ENCODE data around the gene BSND. TPM values are rescaled to one million over a fixed set of nuclear protein-coding genes. Genes with fewer than 3 reads are reported as not detected.

The BSND gene
- total and polyA plus RNA-seq, 9 of the 15 experiments (the other 6 are each of a cell fraction or from before 2014, with no cell fraction given), result not detected

GRCh38 chr1:55021942-55022546, 23.3 kb downstream of the BSND start:
- no peaks in the 10 kb centered on the region for H3K9me3 ChIP-seq (replicated peaks; ENCODE audit: control insufficient read depth, insufficient read depth, low read depth, low read length)
- WGBS (ENCODE audit: insufficient coverage, low coverage, missing lambda C conversion rate), result 34% methylated on average over 14 of the region's 15 CpGs
- FAIRE-seq (peak; percentile 80), DNase-seq (ENCODE audit: extremely low read depth in 1 of 4, low spot score in 3 of 4) (peak; percentile 84 to 92 (median 88)), ATAC-seq (peak; percentile 100)
- peaks cover 3 to 13% of the 10 kb centered on the region in 2 experiments; a peak in 3 of 5 replicates for H3K27me3 ChIP-seq (ENCODE audit: control insufficient read depth in 2 of 2, insufficient read depth in 2 of 2, low read length in 2 of 2)
- no peak overlapping the region for H3K4me3 ChIP-seq
- ChIA-PET POLR2A (interaction anchor here (0.6 to 0.9 kb wide), 5 partner anchors 16 to 153 kb away, joined by 3 to 4 read pairs (median 4); no protein-coding TSS in a partner anchor), CTCF (ENCODE audit: low intra/inter-chr PET ratio) (interaction anchor here (0.7 to 1.9 kb wide), 3 partner anchors 70 to 77 kb away, joined by 4 to 7 read pairs (median 5); no protein-coding TSS in a partner anchor)
- peak overlapping the region; percentile 96 for H2AFZ ChIP-seq (ENCODE audit: low read depth, low read length)
- BruUV-seq (replicated peaks), result no TSS peak
- no peaks in the 10 kb centered on the region for H3K9me1 ChIP-seq (ENCODE audit: control insufficient read depth, insufficient read depth, low read length)
- peak overlapping the region; percentile 54; the same call in 1 of the 3 replicates for H3K27ac ChIP-seq (ENCODE audit: extremely low read depth, low read depth, low read length)
- no peaks in the 10 kb centered on the region for H4K20me1 ChIP-seq (replicated peaks; ENCODE audit: control insufficient read depth, insufficient read depth, low read length)
- intact Hi-C loops (cut with micrococcal nuclease), result loop anchor here (1.0 kb wide), 3 partner anchors 26 to 77 kb away; no protein-coding TSS in a partner anchor
- H3K4me2 ChIP-seq (ENCODE audit: insufficient read depth, low read length), result no peak overlapping the region
- H3K9ac ChIP-seq (ENCODE audit: insufficient read depth in 1 of 2, low read depth in 2 of 2, low read length in 2 of 2), result peak overlapping the region; percentile 21 to 75; a peak in 1 of 4 replicates
- H3K79me2 ChIP-seq (ENCODE audit: control insufficient read depth, insufficient read depth, low read length), result no peaks in the 10 kb centered on the region
- peaks cover 3 to 11% of the 10 kb centered on the region in 2 experiments; a peak in 4 of 5 replicates for H3K4me1 ChIP-seq (replicated peaks in 1 of 2; ENCODE audit: control insufficient read depth in 2 of 2, insufficient read depth in 2 of 2, low read length in 2 of 2)
- no peaks in the 10 kb centered on the region; the same call in 2 of the 3 replicates for H3K36me3 ChIP-seq (ENCODE audit: control insufficient read depth, insufficient read depth, low read length)
- in situ Hi-C loops (cut with MboI), result no loop called here
- no peak for TF ChIP-seq ZBED1 (IDR thresholded peaks at IDR 0.05)
- no peak for TF ChIP-seq ZNF431 (CRISPR knock-in tag; IDR thresholded peaks at IDR 0.05)
- TF ChIP-seq TRIM24 (IDR thresholded peaks at IDR 0.05), result no peak
- TF ChIP-seq HDAC6 (IDR thresholded peaks at IDR 0.05; ENCODE audit: low read depth, low read length), result no peak
- TF ChIP-seq MCM5 (IDR thresholded peaks at IDR 0.05; ENCODE audit: low read depth), result no peak
- TF ChIP-seq NRF1 (conservative IDR thresholded peaks at IDR 0.05 in 1 of 2, IDR thresholded peaks at IDR 0.05 in 1 of 2), result peak in 1 of 2 experiments; percentile 23; a peak in 1 of 4 replicates
- TF ChIP-seq ZKSCAN8 (CRISPR knock-in tag; IDR thresholded peaks at IDR 0.05), result no peak
- no peak for TF ChIP-seq ZNF57 (CRISPR knock-in tag; IDR thresholded peaks at IDR 0.05)
- no peak for TF ChIP-seq TAF9B (IDR thresholded peaks at IDR 0.05; ENCODE audit: partially characterized antibody)
- TF ChIP-seq ZHX1 (conservative IDR thresholded peaks at IDR 0.05; ENCODE audit: low read length), result no peak
- TF ChIP-seq SUPT5H (IDR thresholded peaks at IDR 0.05), result no peak
- TF ChIP-seq BRF2 (IDR thresholded peaks at IDR 0.05; ENCODE audit: borderline replicate concordance, insufficient read depth, insufficient read length), result no peak
- TF ChIP-seq ZNF551 (CRISPR knock-in tag; IDR thresholded peaks at IDR 0.05), result no peak
- TF ChIP-seq ZNF311 (CRISPR knock-in tag; IDR thresholded peaks at IDR 0.05), result no peak
- TF ChIP-seq HDAC1 (IDR thresholded peaks at IDR 0.05), result no peak; a peak in 1 of 4 replicates
- peak; percentile 67; the same call in 1 of the 2 replicates for TF ChIP-seq TFAP4 (CRISPR knock-in tag; IDR thresholded peaks at IDR 0.05; ENCODE audit: borderline replicate concordance)
- no peak for TF ChIP-seq TFAM (CRISPR knock-in tag; conservative IDR thresholded peaks at IDR 0.05)
- TF ChIP-seq U2AF2 (optimal IDR thresholded peaks at IDR 0.05; ENCODE audit: low read depth, low read length), result no peak
- TF ChIP-seq NUFIP1 (IDR thresholded peaks at IDR 0.05; ENCODE audit: partially characterized antibody), result no peak
- no peak for TF ChIP-seq CHCHD3 (CRISPR knock-in tag; IDR thresholded peaks at IDR 0.05)
